Retinal pigment epithelial cell (primary cell): ENCODE measurements around the gene FAM222A.

Experiments used
- DNase-seq: peaks from one replicate; pipeline ENCODE4 v3.0.0-alpha.2; 2010; ENCODE audit warnings: low read depth
- H3K4me3 ChIP-seq: 2 replicates; pipeline ENCODE4 v1.5.1; 2011; ENCODE audit warnings: mild to moderate bottlenecking, low read length, control low read depth, moderate library complexity
- CTCF ChIP-seq: conservative IDR thresholded peaks from 2 replicates; pipeline ENCODE4 v1.5.1; 2011; ENCODE audit warnings: low read depth, low read length, control low read depth, inconsistent platforms

Gene FAM222A

GRCh38 chr12:109763201-109763841 is 49.7 kb downstream of the FAM222A start:
- H3K4me3 ChIP-seq = no peak overlapping the region
- no peak for TF ChIP-seq CTCF
- peak; percentile 3 for DNase-seq

- H3K4me3 ChIP-seq = no peak overlapping the region
- TF ChIP-seq CTCF = no peak
- no peak for DNase-seq
Measured at GRCh38 chr12:109764123-109764522, 50.5 kb downstream of the FAM222A start.

- no peak overlapping the region for H3K4me3 ChIP-seq
- TF ChIP-seq CTCF = no peak
- DNase-seq = no peak
Measured at GRCh38 chr12:109764776-109765445, 51.3 kb downstream of the FAM222A start.

- TF ChIP-seq CTCF = no peak
- no peak overlapping the region for H3K4me3 ChIP-seq
- no peak for DNase-seq
Measured at GRCh38 chr12:109765446-109765810, 51.8 kb downstream of the FAM222A start.

- no peak overlapping the region for H3K4me3 ChIP-seq
- TF ChIP-seq CTCF = no peak
- DNase-seq = no peak
Measured at GRCh38 chr12:109766251-109766778, 52.7 kb downstream of the FAM222A start.

GRCh38 chr12:109767456-109767855 is 53.8 kb downstream of the FAM222A start:
- H3K4me3 ChIP-seq = no peak overlapping the region
- DNase-seq = no peak
- TF ChIP-seq CTCF = no peak
